ENCODE results near the gene NDUFS7.

The NDUFS7 gene

DNA sequence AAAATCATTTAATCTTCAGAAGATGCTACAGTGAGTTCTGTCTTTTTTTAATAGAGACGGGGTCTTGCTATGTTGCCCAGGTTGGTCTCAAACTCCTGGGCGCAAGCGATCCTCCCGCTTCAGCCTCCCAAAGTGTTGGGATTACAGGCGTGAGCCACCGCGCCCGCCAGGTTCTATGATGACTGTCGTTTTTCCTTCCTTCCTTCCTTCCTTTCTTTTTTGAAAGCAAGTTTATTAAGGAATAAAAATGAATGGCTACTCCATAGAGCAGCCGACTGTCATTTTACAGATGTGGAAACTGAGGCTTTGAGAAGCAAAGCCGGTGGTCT lies 18.1 kb downstream of the NDUFS7 start:
- no peak for DNase-seq

DNA sequence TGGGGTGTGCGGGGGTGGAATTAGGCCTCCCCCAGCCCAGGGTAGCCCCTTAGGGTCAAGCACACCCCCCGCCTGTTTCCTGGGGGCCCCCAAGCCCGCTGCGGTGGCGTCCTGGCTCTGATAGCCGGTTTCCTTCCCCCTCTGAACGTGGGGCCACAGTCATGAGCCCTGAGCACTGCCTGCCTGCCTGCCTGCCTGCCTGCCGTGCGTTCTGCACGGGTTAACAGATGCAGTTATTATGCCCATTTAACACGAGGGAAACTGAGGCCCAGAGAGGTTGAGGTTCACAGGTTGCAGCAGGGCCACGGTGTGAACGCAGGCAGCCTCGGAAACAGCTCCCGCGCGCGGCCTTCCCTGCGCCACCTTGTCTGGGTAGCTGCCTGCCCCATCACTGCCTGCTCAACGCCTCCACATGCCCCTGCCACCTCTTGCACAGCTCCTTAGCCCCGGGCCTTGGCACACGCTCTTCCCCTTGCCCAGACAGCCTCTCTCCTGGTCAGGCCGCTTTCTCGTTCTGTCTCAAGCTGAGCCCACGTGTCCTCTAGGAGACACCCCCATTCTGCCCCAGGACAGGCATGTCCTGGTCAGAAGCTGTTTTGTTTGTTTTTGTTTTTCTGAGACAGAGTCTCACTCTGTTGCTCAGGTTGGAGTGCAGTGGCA lies 18.8 kb downstream of the NDUFS7 start:
- no peak for DNase-seq

GRCh38 chr19:1406774-1407527 lies 23.2 kb downstream of the NDUFS7 start:
- DNase-seq: peak; percentile 98 to 99

DNA sequence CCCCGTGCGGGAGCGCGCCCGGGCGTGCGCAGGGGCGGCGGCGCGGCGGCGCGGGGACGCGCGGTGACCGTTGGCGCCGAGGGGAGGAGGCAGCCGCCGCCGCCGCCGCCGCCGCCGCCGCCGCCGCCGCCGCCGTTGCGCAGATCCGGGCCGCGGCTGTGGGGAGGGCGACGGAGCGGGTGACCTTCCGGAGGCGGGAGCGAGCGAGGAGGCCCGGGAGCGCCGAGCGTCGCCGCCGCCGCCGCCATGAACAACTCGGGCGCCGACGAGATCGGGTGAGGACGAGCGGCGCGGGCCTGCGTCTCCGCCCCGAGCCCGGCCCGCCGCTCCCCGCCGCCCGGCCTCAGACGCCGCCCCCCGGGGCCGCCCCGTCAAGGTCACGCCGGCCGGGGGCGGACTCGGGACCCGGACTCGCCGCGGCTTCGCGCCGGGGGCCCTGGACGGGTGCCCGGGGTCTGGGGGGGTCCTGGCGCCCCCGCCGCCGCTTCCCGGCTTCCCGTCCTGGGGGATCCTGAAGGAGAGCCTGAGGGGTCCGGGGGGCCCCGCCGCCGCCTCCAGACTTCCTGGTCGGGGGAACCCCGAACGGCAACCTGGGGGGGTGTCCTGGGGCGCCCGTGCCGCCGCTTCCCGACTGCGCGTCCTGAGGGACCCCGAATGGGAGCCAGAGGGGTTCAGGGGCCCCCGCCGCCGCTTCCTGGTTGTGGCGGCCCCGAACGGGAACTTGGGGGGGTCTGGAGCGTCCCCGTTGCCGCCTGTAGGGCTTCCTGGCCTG lies 24.0 kb downstream of the NDUFS7 start, which contains the start of gene DAZAP1:
DAZAP1 (plus strand) TSS at position 59 of the 772 bp plus-strand sequence; CDS start at position 247, 188 bp downstream.
- DNase-seq: peak; percentile 16 to 19

GRCh38 chr19:1408300-1409203 lies 24.8 kb downstream of the NDUFS7 start:
- DNase-seq: peak; percentile 39 to 41

- no peak for DNase-seq
These were observed 25.7 kb downstream of the NDUFS7 start for GRCh38 chr19:1409204-1410005.

GRCh38 chr19:1410136-1410786 lies 26.6 kb downstream of the NDUFS7 start:
- DNase-seq: no peak

DNA sequence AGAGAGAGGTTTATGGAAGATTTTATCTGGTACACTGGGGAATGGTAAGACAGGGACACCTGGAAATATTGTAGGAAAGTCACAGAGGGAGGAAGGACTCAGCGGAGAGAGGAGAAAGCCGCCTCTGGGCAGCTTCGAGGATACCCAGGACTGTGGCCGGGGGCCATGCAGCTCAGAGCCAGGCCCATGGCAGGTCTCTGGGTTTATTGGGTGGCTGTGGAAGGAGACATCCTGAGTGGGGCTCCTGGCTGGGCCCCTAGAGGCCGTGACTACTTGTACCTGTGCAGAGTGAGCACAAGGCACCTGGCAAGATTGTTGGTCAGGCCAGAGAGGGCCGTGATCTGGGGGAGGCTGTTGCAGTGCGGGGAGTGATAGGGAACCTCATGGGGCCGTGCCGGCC lies 27.1 kb downstream of the NDUFS7 start:
- no peak for DNase-seq

GRCh38 chr19:1411255-1412191 lies 27.8 kb downstream of the NDUFS7 start:
- no peak for DNase-seq

DNA sequence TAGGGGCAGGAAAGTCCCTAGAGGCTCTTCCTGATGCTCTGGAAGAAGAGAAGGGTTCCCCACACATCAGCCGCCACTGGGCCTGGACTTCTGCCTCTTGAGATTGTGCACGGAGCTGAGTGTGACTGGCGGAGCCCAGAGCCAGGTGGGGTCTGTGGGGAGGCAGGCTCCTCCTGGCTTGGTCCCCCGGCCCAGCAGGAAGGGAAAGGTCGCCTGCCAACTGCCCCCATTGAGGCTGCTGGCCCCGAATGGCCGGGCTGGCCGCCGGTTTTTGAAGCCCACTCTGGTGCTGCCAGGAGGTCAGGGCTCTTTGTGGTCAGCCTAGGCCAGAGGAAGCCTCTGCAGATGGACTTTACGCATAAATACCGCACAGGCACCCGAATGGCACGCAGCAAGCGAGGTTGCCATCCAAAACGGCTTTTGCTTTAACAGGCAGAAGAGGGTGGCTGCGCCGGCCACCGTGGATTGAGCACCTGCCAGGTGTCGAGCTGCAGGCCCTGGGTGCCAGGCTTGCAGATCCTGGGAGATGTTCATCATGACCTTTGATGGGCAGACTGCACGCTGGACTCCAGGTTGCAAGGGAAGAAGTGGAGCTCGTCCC lies 28.7 kb downstream of the NDUFS7 start:
- DNase-seq: no peak

GRCh38 chr19:1412995-1413800 lies 29.5 kb downstream of the NDUFS7 start:
- DNase-seq: no peak

- no peak for DNase-seq
These were observed 32.5 kb downstream of the NDUFS7 start for GRCh38 chr19:1416014-1416841.

- no peak for DNase-seq
These were observed 33.4 kb downstream of the NDUFS7 start for GRCh38 chr19:1417145-1417544.

DNA sequence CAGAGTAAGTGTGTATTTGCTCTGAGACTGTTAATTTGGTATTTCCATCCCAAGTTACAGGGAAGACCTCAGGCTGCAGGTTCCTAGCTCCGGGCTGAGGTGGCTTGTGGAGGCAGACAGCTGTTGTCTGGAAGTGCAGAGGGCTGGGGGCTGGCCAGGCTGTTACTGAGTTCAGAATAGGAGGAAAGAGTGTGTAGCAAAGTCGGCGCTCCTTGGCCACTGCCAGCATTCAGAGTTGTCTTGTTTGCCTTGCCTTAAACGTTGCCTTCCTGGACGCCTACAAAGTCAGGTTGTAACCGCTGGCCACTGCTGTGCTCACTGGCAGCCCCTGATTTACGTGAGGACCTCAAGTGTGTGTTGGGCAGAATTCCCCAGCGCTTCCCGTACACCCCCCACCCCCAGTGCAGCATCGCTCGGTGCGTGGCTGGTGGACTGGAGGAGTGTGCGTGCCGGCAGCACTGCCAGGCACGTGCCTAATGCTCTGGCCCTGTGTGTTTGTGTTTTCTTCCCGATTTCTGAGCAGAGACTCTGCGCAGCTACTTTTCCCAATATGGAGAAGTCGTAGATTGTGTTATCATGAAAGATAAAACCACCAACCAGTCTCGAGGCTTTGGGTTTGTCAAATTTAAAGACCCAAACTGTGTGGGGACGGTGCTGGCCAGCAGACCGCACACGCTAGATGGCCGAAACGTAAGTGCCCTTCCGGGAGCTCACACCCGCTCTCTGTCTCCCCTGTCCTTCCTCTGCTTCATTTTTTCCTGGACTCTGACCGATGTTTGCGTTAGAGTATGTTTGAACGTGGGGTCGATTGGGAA lies 34.2 kb downstream of the NDUFS7 start:
- no peak for DNase-seq

- no peak for DNase-seq
These were observed 34.7 kb downstream of the NDUFS7 start for GRCh38 chr19:1418496-1418775.

GRCh38 chr19:1418951-1419738 lies 35.4 kb downstream of the NDUFS7 start:
- no peak for DNase-seq
